Kidney (tissue), 14 donors: ENCODE results near the gene PTGFRN. TPM values are rescaled to one million over a fixed set of nuclear protein-coding genes. Genes with fewer than 3 reads are reported as not detected.

Experiments
- DNase-seq, 5 donors: peaks; one replicate each; pipeline ENCODE4 v3.0.0-alpha.2; 2013 to 2020
- FAIRE-seq: peaks from 2 replicates; lab custom pipeline; 2012; peaks lifted over from hg19 to GRCh38; lab: Jason Lieb, UNC
- H3K27ac ChIP-seq, 2 donors: one replicate each; pipeline ENCODE4 v1.7.0; 2013; ENCODE audit warnings: low read depth in 2 of 2, low read length in 2 of 2, inconsistent platforms in 1 of 2
- H3K27me3 ChIP-seq: one replicate; pipeline ENCODE4 v1.7.1; 2013; ENCODE audit warnings: low read length, inconsistent platforms; ENCODE audit not compliant: control insufficient read depth, insufficient read depth
- H3K36me3 ChIP-seq, 3 donors: one replicate each; pipeline versions ENCODE4 v1.7.0 to v1.7.1; 2013; ENCODE audit warnings: low read length in 3 of 3, control low read depth in 1 of 3, inconsistent platforms in 1 of 3; ENCODE audit not compliant: insufficient read depth in 3 of 3, control insufficient read depth in 2 of 3
- H3K4me1 ChIP-seq, 3 donors: one replicate each; pipeline versions ENCODE4 v1.7.0 to v1.7.1; 2013; ENCODE audit warnings: low read length in 3 of 3, inconsistent platforms in 1 of 3, low read depth in 1 of 3; ENCODE audit not compliant: control insufficient read depth in 2 of 3, insufficient read depth in 2 of 3
- H3K4me3 ChIP-seq, 3 donors: one replicate each; pipeline versions ENCODE4 v1.7.0 to v1.8.1; 2013; ENCODE audit warnings: low read length in 3 of 3, control low read depth in 1 of 3, inconsistent platforms in 1 of 3
- H3K9ac ChIP-seq, 3 donors: one replicate each; pipeline versions ENCODE4 v1.7.0 to v1.7.1; 2013; ENCODE audit warnings: low read length in 3 of 3, control low read depth in 1 of 3, inconsistent platforms in 1 of 3
- H3K9me3 ChIP-seq, 3 donors: one replicate each; pipeline versions ENCODE4 v1.7.0 to v1.7.1; 2013; ENCODE audit warnings: low read length in 3 of 3, control low read depth in 1 of 3, inconsistent platforms in 1 of 3; ENCODE audit not compliant: control insufficient read depth in 2 of 3, insufficient read depth in 1 of 3
- intact Hi-C: fragments of 100-400 bp; cut with DNase I; formaldehyde crosslinking; loops from one replicate; pipeline ENCODE4 v1.11.1; 2022
- polyA plus RNA-seq: library from polyadenylated mRNA; stranded (reverse); fragments of 350-450 nt; fragmentation: Illumina TruSeq; extraction: RNeasy Lipid Tissue Mini Kit (QIAGEN cat#74804); gene quantifications from one replicate; pipeline ENCODE4 v1.2.3, GENCODE V29; 2014; ENCODE audit warnings: low read depth, low replicate concordance; ENCODE audit not compliant: insufficient read depth
- total RNA-seq: library from RNA; stranded (reverse); fragmentation: NEBNext Ultra II Directional; extraction: Animal tissue kit (Norgen Biotek cat#: 25700); gene quantifications from one replicate; pipeline ENCODE4 v1.2.1, GENCODE V29; 2021
- TF ChIP-seq, protein P1 (sequence below): IDR thresholded peaks from 3 replicates; pipeline ENCODE4 v1.5.1; 2012; ENCODE audit warnings: mild to moderate bottlenecking, moderate library complexity, borderline replicate concordance; ENCODE audit not compliant: insufficient read depth; ENCODE audit errors: extremely low read depth
- donor health status: control.
- donor health status: control.
- donor health status: control.
- donor health status: control.
- donor health status: control.
- donor health status: DM: yes; HTN: yes; CAD: no.
- donor health status: Normal renal cell carcinoma (clear cell type).

Gene PTGFRN
- total and polyA plus RNA-seq, 2 donors from 2014 or later: 16.4 to 44.8 TPM

DNA sequence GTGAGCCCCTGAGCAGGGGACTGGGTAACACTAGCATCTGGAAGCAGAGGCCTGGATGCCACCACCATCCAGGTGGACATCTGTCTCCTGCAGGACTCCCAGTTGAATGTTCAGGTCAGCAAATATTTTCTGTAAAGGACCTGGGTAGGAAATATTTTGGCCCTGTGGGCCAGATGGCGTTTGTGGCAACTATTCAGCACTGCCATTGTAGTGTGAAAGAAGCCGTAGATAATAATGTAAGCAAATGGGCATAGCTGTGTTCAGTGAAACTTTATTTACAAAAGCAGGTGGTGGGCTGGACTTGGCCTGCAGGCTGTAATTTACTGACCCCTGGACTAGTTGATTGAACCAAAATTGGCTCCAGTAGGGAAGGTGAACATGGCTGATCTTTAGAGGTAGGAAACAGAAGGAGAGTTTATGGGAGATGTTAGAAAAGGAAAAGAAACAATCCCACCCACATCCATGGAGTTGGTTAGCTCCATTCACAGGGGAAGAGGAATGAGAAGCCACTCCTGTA is 71.9 kb downstream of the PTGFRN start:
- H3K4me1 ChIP-seq: peaks cover 0 to 5% (median 0%) of the 10 kb centered on the region in 3 donors
- H3K36me3 ChIP-seq: no peaks in the 10 kb centered on the region
- no peak overlapping the region for H3K27ac ChIP-seq
- FAIRE-seq (no peak), DNase-seq (no peak)
- H3K9me3 ChIP-seq: no peaks in the 10 kb centered on the region
- no peaks in the 10 kb centered on the region for H3K27me3 ChIP-seq
- TF ChIP-seq, protein P1, sequence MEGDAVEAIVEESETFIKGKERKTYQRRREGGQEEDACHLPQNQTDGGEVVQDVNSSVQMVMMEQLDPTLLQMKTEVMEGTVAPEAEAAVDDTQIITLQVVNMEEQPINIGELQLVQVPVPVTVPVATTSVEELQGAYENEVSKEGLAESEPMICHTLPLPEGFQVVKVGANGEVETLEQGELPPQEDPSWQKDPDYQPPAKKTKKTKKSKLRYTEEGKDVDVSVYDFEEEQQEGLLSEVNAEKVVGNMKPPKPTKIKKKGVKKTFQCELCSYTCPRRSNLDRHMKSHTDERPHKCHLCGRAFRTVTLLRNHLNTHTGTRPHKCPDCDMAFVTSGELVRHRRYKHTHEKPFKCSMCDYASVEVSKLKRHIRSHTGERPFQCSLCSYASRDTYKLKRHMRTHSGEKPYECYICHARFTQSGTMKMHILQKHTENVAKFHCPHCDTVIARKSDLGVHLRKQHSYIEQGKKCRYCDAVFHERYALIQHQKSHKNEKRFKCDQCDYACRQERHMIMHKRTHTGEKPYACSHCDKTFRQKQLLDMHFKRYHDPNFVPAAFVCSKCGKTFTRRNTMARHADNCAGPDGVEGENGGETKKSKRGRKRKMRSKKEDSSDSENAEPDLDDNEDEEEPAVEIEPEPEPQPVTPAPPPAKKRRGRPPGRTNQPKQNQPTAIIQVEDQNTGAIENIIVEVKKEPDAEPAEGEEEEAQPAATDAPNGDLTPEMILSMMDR: no peak
- no peak overlapping the region for H3K9ac ChIP-seq
- no peak overlapping the region for H3K4me3 ChIP-seq
- intact Hi-C loops: no loop called here

DNA sequence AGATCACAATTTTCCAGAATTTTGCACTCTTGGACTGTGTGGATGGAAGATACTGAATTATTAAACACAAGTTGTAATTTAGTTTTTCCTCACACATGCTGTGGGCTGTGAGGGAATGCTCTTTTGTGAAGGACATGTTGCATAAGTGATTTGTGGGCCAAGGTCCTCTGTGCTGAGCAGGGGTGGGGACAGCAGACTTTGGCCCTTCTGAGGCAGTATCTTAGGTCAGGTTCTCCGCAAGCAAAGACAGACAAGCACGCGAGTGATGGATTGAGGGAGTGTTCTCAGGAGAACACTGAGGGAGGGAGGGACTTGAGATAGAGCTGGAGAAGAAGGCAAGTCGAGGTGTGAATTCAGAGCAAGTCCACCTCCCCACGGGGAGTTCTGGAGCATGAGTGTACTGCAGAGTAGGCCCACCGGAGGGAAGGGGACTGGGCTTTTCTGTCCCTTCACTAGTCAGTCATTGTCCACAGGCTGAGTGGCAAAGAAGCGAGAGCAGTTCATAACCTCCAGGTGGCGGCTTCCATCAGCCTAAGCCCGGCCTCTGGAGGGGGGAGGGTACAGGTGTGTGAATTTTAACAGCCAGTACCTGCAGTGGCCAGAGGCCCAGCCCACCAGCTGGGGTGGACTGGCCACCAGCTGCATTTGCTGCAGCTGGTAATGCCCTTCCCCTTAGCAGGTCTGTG is 72.7 kb downstream of the PTGFRN start:
- H3K4me1 ChIP-seq: peaks cover 0 to 5% (median 0%) of the 10 kb centered on the region in 3 donors
- DNase-seq (peak in 2 of 5 donors; percentile 7 to 18), FAIRE-seq (no peak)
- TF ChIP-seq, protein P1: no peak
- H3K9ac ChIP-seq: no peak overlapping the region
- no peak overlapping the region for H3K4me3 ChIP-seq
- no peaks in the 10 kb centered on the region for H3K9me3 ChIP-seq
- no peak overlapping the region for H3K27ac ChIP-seq
- H3K36me3 ChIP-seq: no peaks in the 10 kb centered on the region
- H3K27me3 ChIP-seq: no peaks in the 10 kb centered on the region
- intact Hi-C loops: no loop called here

DNA sequence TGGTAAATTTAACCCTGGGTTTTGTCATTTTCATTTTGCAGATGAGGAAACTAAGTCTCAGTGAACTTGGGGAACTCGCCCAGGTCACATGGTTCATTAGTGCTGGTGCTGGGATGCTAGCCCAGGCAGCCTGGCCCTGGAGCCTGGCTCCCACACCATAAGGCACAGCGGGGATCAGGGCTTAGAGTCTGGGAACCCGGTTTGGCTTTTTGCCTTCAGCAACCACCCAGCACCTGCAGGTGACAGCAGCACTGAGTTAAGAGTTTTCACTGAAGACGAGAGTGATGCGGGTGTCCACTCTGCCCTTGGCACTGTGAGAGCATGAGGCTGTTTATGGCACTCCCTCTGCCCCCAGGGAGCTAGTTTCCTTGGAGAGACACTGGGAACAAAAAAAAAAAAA is 73.4 kb downstream of the PTGFRN start:
- Histone ChIP-seq H3K4me1 (peaks cover 0 to 5% (median 0%) of the 10 kb centered on the region in 3 donors), H3K4me3 (no peak overlapping the region), H3K27ac (no peak overlapping the region), H3K9ac (no peak overlapping the region), H3K36me3 (no peaks in the 10 kb centered on the region), H3K27me3 (no peaks in the 10 kb centered on the region), H3K9me3 (no peaks in the 10 kb centered on the region)
- TF ChIP-seq, protein P1: no peak
- no peak for FAIRE-seq
- no peak for DNase-seq
- intact Hi-C loops: no loop called here
